Breast epithelium (tissue), 4 donors: Measurements from ENCODE around the gene NCAM2. TPM values are rescaled to one million over a fixed set of nuclear protein-coding genes. Genes with fewer than 3 reads are reported as not detected.

ENCODE experiments used
- DNase-seq, 2 donors: peaks; one replicate each; pipeline ENCODE4 v3.0.0-alpha.2; 2019; ENCODE audit warnings: low spot score in 2 of 2
- H3K27ac ChIP-seq, 2 donors: fragments of 200-600 bp; sonication (generic) in 1 of 2; one replicate each; pipeline ENCODE4 v1.5.1; 2016 to 2019; ENCODE audit warnings: mild to moderate bottlenecking in 1 of 2
- H3K27me3 ChIP-seq, 2 donors: fragments of 200-600 bp; sonication (generic) in 1 of 2; one replicate each; pipeline versions ENCODE4 v1.5.1 to v1.6.0; 2017 to 2019; ENCODE audit warnings: control low read depth in 1 of 2, mild to moderate bottlenecking in 1 of 2
- H3K36me3 ChIP-seq: fragments of 200-600 bp; one replicate; pipeline ENCODE4 v1.5.1; 2019
- H3K4me1 ChIP-seq, 2 donors: fragments of 200-600 bp; sonication (generic); one replicate each; pipeline ENCODE4 v1.5.1; 2016 to 2019; ENCODE audit warnings: control low read depth in 1 of 2
- H3K4me3 ChIP-seq, 3 donors: fragments of 200-600 bp; sonication (generic); 1 replicate in 2 of 3; 2 replicates in 1 of 3; pipeline ENCODE4 v1.5.1; 2016 to 2019; ENCODE audit warnings: mild to moderate bottlenecking in 3 of 3, moderate library complexity in 2 of 3
- H3K9me3 ChIP-seq, 2 donors: fragments of 200-600 bp; sonication (generic) in 1 of 2; one replicate each; pipeline ENCODE4 v1.5.1; 2016 to 2019; ENCODE audit warnings: control low read depth in 1 of 2
- CTCF ChIP-seq, 3 donors: fragments of 450-650 bp; IDR thresholded peaks; one replicate each; pipeline ENCODE4 v1.5.1; 2016 to 2017; ENCODE audit warnings: antibody characterized with exemption in 3 of 3, mild to moderate bottlenecking in 3 of 3, moderate library complexity in 3 of 3
- POLR2A ChIP-seq: fragments of 450-650 bp; IDR thresholded peaks from one replicate; pipeline ENCODE4 v1.6.1; 2016; ENCODE audit warnings: antibody characterized with exemption, mild to moderate bottlenecking, moderate library complexity
- POLR2AphosphoS5 ChIP-seq, 3 donors: sonication (generic); formaldehyde crosslinking; IDR thresholded peaks; one replicate each; pipeline ENCODE4 v1.6.1; 2017; ENCODE audit warnings: antibody characterized with exemption in 3 of 3
- intact Hi-C: fragments of 100-400 bp; cut with DNase I; formaldehyde crosslinking; loops from one replicate; pipeline ENCODE4 v1.15.1; 2023; ENCODE audit warnings: low total_unique reads
- total RNA-seq, 3 donors: library from RNA; depleted of rRNA; stranded (reverse); fragments of >200 nt; gene quantifications; one replicate each; pipeline ENCODE4 v1.1.0, GENCODE V29; 2016

The NCAM2 gene
- total RNA-seq, 3 donors from 2014 or later, result 2.6 to 6.3 (median 3.6) TPM

- no peak for DNase-seq
- Histone ChIP-seq H3K36me3 (no peaks in the 10 kb centered on the region), H3K4me1 (no peaks in the 10 kb centered on the region), H3K27ac (no peak overlapping the region), H3K9me3 (no peaks in the 10 kb centered on the region), H3K4me3 (no peak overlapping the region), H3K27me3 (no peaks in the 10 kb centered on the region)
- intact Hi-C loops, result no loop called here
- TF ChIP-seq POLR2A (no peak), POLR2AphosphoS5 (IDR thresholded peaks at IDR 0.05) (no peak)
Observed at GRCh38 chr21:21165063-21165645, 166.9 kb downstream of the NCAM2 start.

DNA sequence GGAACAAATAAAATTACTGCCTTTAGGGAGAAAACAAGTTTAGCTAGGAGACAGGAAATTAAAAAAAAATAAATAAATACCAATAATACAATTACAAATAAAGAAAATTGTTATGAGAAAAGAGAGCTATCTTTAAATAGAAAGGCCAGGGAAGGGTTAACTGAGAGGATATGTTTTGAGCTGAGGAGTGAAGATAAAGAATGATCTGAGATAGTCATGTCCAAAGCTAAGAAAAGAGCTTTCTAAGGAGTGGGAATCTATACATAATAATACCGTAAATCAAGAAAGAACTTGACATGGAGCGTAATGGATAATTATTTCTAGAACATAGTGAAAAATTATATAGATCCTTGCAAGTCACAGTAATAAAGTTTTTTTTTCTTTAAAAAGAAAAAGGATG, 176.5 kb downstream of the NCAM2 start:
- H3K4me1 ChIP-seq, result no peaks in the 10 kb centered on the region
- H3K27me3 ChIP-seq, result no peaks in the 10 kb centered on the region
- no peaks in the 10 kb centered on the region for H3K36me3 ChIP-seq
- DNase-seq, result no peak
- no peak overlapping the region for H3K4me3 ChIP-seq
- TF ChIP-seq CTCF (IDR thresholded peaks at IDR 0.05), result no peak
- no peak for TF ChIP-seq POLR2A
- no peak for TF ChIP-seq POLR2AphosphoS5 (IDR thresholded peaks at IDR 0.05)
- intact Hi-C loops, result no loop called here
- H3K27ac ChIP-seq, result no peak overlapping the region
- H3K9me3 ChIP-seq, result no peaks in the 10 kb centered on the region

DNA sequence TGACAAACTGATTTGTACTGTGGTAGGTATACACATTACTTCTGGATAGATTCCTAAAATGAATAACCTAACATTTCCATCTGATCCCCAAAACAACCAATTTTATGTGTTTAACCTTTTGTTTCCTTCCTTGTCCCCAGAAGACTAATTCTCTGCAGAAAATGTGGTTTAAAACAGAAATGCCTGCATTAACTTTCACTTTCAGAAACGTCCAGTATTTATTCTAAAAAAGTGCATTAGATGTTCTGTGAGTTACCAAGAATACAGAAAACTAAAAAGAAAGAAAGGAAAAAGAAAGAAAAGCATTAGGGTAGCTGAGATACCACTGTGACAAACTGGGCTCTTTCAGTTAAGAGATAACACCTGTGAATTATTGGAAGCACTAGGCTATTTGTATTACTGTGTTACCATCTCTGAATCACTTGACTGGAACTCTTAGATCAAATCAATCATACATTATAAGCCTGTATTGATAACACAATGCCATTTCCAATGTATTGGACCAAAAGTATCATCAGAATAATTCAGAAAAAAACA, 177.7 kb downstream of the NCAM2 start:
- Histone ChIP-seq H3K4me1 (no peaks in the 10 kb centered on the region), H3K27ac (no peak overlapping the region), H3K36me3 (no peaks in the 10 kb centered on the region), H3K27me3 (no peaks in the 10 kb centered on the region), H3K4me3 (no peak overlapping the region), H3K9me3 (no peaks in the 10 kb centered on the region)
- no peak for DNase-seq
- TF ChIP-seq POLR2AphosphoS5 (IDR thresholded peaks at IDR 0.05) (no peak), POLR2A (no peak), CTCF (IDR thresholded peaks at IDR 0.05) (no peak)
- intact Hi-C loops, result no loop called here

DNA sequence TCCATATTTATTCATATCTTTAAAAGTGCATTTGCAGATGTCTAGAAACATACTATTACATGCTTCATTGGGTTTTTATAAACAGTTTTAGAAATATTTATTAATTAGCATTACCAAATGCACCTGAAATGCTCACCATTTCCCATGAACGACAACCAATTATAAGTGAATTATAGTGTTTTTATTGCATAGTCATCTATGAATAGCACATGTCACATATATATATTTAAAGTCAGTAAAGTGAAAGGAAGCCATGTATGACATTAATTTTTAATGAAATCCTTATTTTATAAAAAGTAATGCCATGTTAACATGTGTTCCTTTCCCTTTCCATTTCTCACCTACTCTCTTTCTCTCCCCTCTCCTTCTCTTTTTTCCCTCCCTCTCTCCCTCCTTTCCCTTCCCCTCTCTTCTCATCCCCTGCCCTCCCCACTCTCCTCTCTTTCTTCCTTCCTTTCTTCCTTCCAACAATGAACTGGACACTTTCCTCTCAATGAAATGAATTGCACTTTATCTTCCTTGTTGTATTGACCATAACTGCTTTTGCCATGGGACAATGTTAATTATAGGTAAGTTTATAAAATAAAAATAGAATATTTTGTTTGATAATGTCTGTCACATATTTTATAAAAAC, 179.3 kb downstream of the NCAM2 start:
- Histone ChIP-seq H3K36me3 (no peaks in the 10 kb centered on the region), H3K9me3 (no peaks in the 10 kb centered on the region), H3K4me1 (no peaks in the 10 kb centered on the region), H3K27me3 (no peaks in the 10 kb centered on the region), H3K27ac (no peak overlapping the region), H3K4me3 (no peak overlapping the region)
- intact Hi-C loops, result no loop called here
- DNase-seq, result no peak
- TF ChIP-seq CTCF (IDR thresholded peaks at IDR 0.05) (no peak), POLR2AphosphoS5 (IDR thresholded peaks at IDR 0.05) (no peak), POLR2A (no peak)

- H3K36me3 ChIP-seq, result no peaks in the 10 kb centered on the region
- H3K27me3 ChIP-seq, result no peaks in the 10 kb centered on the region
- TF ChIP-seq POLR2AphosphoS5 (IDR thresholded peaks at IDR 0.05), result no peak
- no peak for TF ChIP-seq POLR2A
- TF ChIP-seq CTCF (IDR thresholded peaks at IDR 0.05), result no peak
- no peak for DNase-seq
- H3K27ac ChIP-seq, result no peak overlapping the region
- intact Hi-C loops, result loop anchor here (5.0 kb wide), 1 partner anchor 668 kb away; no protein-coding TSS in a partner anchor
- no peaks in the 10 kb centered on the region for H3K4me1 ChIP-seq
- H3K4me3 ChIP-seq, result no peak overlapping the region
- no peaks in the 10 kb centered on the region for H3K9me3 ChIP-seq
Observed at GRCh38 chr21:21179619-21180298, 181.6 kb downstream of the NCAM2 start.
